GM12891 (cell line): ENCODE results near the gene FSTL4.

Experiments
- POLR2AphosphoS5 ChIP-seq: IDR thresholded peaks from 2 replicates; pipeline ENCODE4 v1.6.1; 2011; ENCODE audit warnings: low read depth, low read length, control low read depth
- SPI1 ChIP-seq: IDR thresholded peaks from 2 replicates; pipeline ENCODE4 v1.6.1; 2011; ENCODE audit warnings: low read depth, low read length, control low read depth

- TF ChIP-seq SPI1: no peak
- no peak for TF ChIP-seq POLR2AphosphoS5
Observed at GRCh38 chr5:133485468-133485867, 126.9 kb downstream of the FSTL4 start.
